H9 (cell line): ENCODE data around the gene PIMREG. TPM values are rescaled to one million over a fixed set of nuclear protein-coding genes. Genes with fewer than 3 reads are reported as not detected.

Source experiments
- DNase-seq: peaks from one replicate; pipeline ENCODE4 v3.0.0-alpha.2; 2017
- H2AFZ ChIP-seq: one replicate; pipeline ENCODE4 v1.6.1; 2013; ENCODE audit warnings: mild to moderate bottlenecking, low read length, control low read depth, moderate library complexity
- H2AK5ac ChIP-seq: 2 replicates; pipeline ENCODE4 v1.6.1; 2013; ENCODE audit warnings: low read length, control low read depth, mixed read lengths; ENCODE audit not compliant: insufficient read length
- H2BK120ac ChIP-seq: one replicate; pipeline ENCODE4 v1.6.1; 2013; ENCODE audit warnings: low read depth, mild to moderate bottlenecking, low read length, control low read depth, inconsistent platforms; ENCODE audit not compliant: poor library complexity, severe bottlenecking
- H2BK12ac ChIP-seq: 2 replicates; pipeline ENCODE4 v1.6.1; 2013; ENCODE audit warnings: low read length, control low read depth, mixed read lengths, low read depth; ENCODE audit not compliant: insufficient read length
- H2BK15ac ChIP-seq: 2 replicates; pipeline ENCODE4 v1.6.1; 2013; ENCODE audit warnings: low read depth, low read length, control low read depth
- H2BK20ac ChIP-seq: one replicate; pipeline ENCODE4 v1.6.1; 2013; ENCODE audit warnings: low read depth, mild to moderate bottlenecking, low read length, control low read depth, inconsistent platforms; ENCODE audit not compliant: poor library complexity, severe bottlenecking
- H2BK5ac ChIP-seq: 2 replicates; pipeline ENCODE4 v1.6.1; 2013; ENCODE audit warnings: low read length, control low read depth, mixed read lengths; ENCODE audit not compliant: insufficient read length
- H3K14ac ChIP-seq: 2 replicates; pipeline ENCODE4 v1.6.1; 2013; ENCODE audit warnings: low read length, control low read depth; ENCODE audit not compliant: insufficient read depth
- H3K18ac ChIP-seq: 2 replicates; pipeline ENCODE4 v1.6.1; 2013; ENCODE audit warnings: low read depth, mild to moderate bottlenecking, mixed read lengths, low read length, control low read depth; ENCODE audit not compliant: insufficient read length
- H3K23ac ChIP-seq: 2 replicates; pipeline ENCODE4 v1.6.1; 2013; ENCODE audit warnings: low read length, control low read depth, mixed read lengths, low read depth; ENCODE audit not compliant: insufficient read length
- H3K23me2 ChIP-seq: 2 replicates; pipeline ENCODE4 v1.6.1; 2013; ENCODE audit warnings: low read depth, mild to moderate bottlenecking, mixed read lengths, low read length, control low read depth; ENCODE audit not compliant: insufficient read length, poor library complexity, severe bottlenecking
- H3K27ac ChIP-seq: 2 replicates; pipeline ENCODE4 v1.5.1; 2013; ENCODE audit warnings: low read length, control low read depth, mixed read lengths, low read depth; ENCODE audit not compliant: insufficient read length
- H3K27me3 ChIP-seq: 2 replicates; pipeline ENCODE4 v1.6.1; 2013; ENCODE audit warnings: low read length, control low read depth, inconsistent platforms; ENCODE audit not compliant: insufficient read depth
- H3K4ac ChIP-seq: 2 replicates; pipeline ENCODE4 v1.6.1; 2013; ENCODE audit warnings: low read depth, mild to moderate bottlenecking, control low read depth, inconsistent platforms, low read length, moderate library complexity
- H3K4me1 ChIP-seq: 2 replicates; pipeline ENCODE4 v1.6.1; 2013; ENCODE audit warnings: low read length, control low read depth, inconsistent platforms; ENCODE audit not compliant: insufficient read depth
- H3K4me2 ChIP-seq: 2 replicates; pipeline ENCODE4 v1.6.1; 2013; ENCODE audit warnings: low read length, control low read depth, mixed read lengths; ENCODE audit not compliant: insufficient read length, insufficient read depth
- H3K56ac ChIP-seq: 2 replicates; pipeline ENCODE4 v1.6.1; 2013; ENCODE audit warnings: low read depth, mild to moderate bottlenecking, mixed read lengths, low read length, control low read depth; ENCODE audit not compliant: insufficient read length
- H3K79me1 ChIP-seq: 2 replicates; pipeline ENCODE4 v1.6.1; 2013; ENCODE audit warnings: low read depth, mild to moderate bottlenecking, moderate library complexity, low read length, control low read depth, inconsistent platforms; ENCODE audit not compliant: insufficient read depth, poor library complexity, severe bottlenecking
- H3K79me2 ChIP-seq: 2 replicates; pipeline ENCODE4 v1.6.1; 2013; ENCODE audit warnings: low read length, control low read depth, inconsistent platforms; ENCODE audit not compliant: insufficient read depth
- H3K9ac ChIP-seq: 2 replicates; pipeline ENCODE4 v1.6.1; 2013; ENCODE audit warnings: low read length, control low read depth, mixed read lengths; ENCODE audit not compliant: insufficient read length; ENCODE audit errors: extremely low read depth
- H3K9me3 ChIP-seq: one replicate; pipeline ENCODE4 v1.6.1; 2013; ENCODE audit warnings: low read depth, low read length, inconsistent platforms; ENCODE audit not compliant: control insufficient read depth
- H3T11ph ChIP-seq: one replicate; pipeline ENCODE4 v1.6.1; 2013; ENCODE audit warnings: mild to moderate bottlenecking, low read length, control low read depth, inconsistent platforms
- H4K20me1 ChIP-seq: one replicate; pipeline ENCODE4 v1.6.1; 2013; ENCODE audit not compliant: control insufficient read depth, insufficient read length, insufficient read depth
- H4K5ac ChIP-seq: 2 replicates; pipeline ENCODE4 v1.6.1; 2013; ENCODE audit warnings: low read depth, mild to moderate bottlenecking, mixed read lengths, low read length, control low read depth; ENCODE audit not compliant: insufficient read length
- H4K8ac ChIP-seq: replicated peaks from 2 replicates; pipeline ENCODE4 v1.6.1; 2013; ENCODE audit warnings: low read length, control low read depth, mixed read lengths, low read depth; ENCODE audit not compliant: insufficient read length
- H4K91ac ChIP-seq: 2 replicates; pipeline ENCODE4 v1.6.1; 2013; ENCODE audit warnings: low read depth, mild to moderate bottlenecking, moderate library complexity, mixed read lengths, low read length, control low read depth; ENCODE audit not compliant: insufficient read length
- H3K27ac Mint-ChIP-seq, 3 experiments: 2 replicates in 2 of 3; 3 replicates in 1 of 3; pipeline ENCODE4 v1.8.0; 2020 to 2021; ENCODE audit warnings: mixed read lengths in 3 of 3, mild to moderate bottlenecking in 1 of 3, moderate library complexity in 1 of 3
- H3K27me3 Mint-ChIP-seq: 2 replicates; pipeline ENCODE4 v1.8.0; 2021; ENCODE audit warnings: low read depth, mild to moderate bottlenecking, moderate library complexity, mixed read lengths
- H3K36me3 Mint-ChIP-seq, 3 experiments: 2 replicates in 2 of 3; 3 replicates in 1 of 3; pipeline ENCODE4 v1.8.0; 2020 to 2021; ENCODE audit warnings: low read depth in 3 of 3, mixed read lengths in 3 of 3; ENCODE audit not compliant: insufficient read depth in 1 of 3
- H3K4me1 Mint-ChIP-seq, 2 experiments: 2 replicates each; pipeline ENCODE4 v1.8.0; 2020; ENCODE audit warnings: mixed read lengths in 2 of 2
- H3K4me3 Mint-ChIP-seq, 2 experiments: 2 replicates in 1 of 2; 3 replicates in 1 of 2; pipeline ENCODE4 v1.8.0; 2020 to 2021; ENCODE audit warnings: mild to moderate bottlenecking in 2 of 2, mixed read lengths in 2 of 2, moderate library complexity in 1 of 2
- H3K9me3 Mint-ChIP-seq, 2 experiments: 2 replicates in 1 of 2; 3 replicates in 1 of 2; pipeline ENCODE4 v1.8.0; 2020; ENCODE audit warnings: mild to moderate bottlenecking in 2 of 2, mixed read lengths in 2 of 2, moderate library complexity in 1 of 2
- whole genome bisulfite sequencing: extraction: QIAGEN DNeasy Blood & Tissue Kit; methylation state at CpG from one replicate; pipeline ENCODE4 v1.1.7; 2013; ENCODE audit warnings: missing lambda C conversion rate, low lambda C conversion rate, mixed read lengths; ENCODE audit not compliant: insufficient read length; ENCODE audit errors: extremely low coverage; 5-methylcytosine and 5-hydroxymethylcytosine counted together
- total RNA-seq: library from RNA; stranded (reverse); gene quantifications from 2 replicates; pipeline ENCODE4 v1.2.1, GENCODE V29; 2021
- TF ChIP-seq, protein P1 (sequence below): fragments of 200-600 bp; sonication (generic); conservative IDR thresholded peaks from 3 replicates; pipeline ENCODE4 v1.8.0; 2021; ENCODE audit warnings: antibody characterized with exemption, mild to moderate bottlenecking

PIMREG gene
- total RNA-seq, 1 experiment from 2014 or later, result 91.6 TPM

DNA sequence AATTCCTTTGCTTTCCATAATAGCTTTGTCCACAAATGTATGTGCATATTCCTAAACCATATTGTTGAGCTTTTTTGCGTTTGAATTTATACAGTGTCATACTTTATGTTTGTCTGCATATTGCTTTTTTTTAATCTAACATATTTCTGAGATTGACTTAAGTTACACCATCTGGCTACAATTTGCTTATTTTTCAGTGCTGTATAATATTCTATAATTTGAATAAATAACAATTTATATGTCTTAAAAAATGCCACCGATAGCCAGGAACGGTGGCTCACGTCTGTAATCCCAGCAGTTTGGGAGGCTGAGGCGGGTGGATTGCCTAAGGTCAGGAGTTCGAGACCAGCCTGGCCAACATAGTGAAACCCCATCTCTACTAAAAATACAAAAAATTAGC is 1.5 kb upstream of the PIMREG start:
- Histone ChIP-seq H4K5ac (no peak overlapping the region), H3K79me2 (no peaks in the 10 kb centered on the region; the same call in 1 of the 2 replicates), H3K4me1 (peaks cover 14% of the 10 kb centered on the region), H4K8ac (no peak overlapping the region), H3K23me2 (peaks cover 11% of the 10 kb centered on the region), H2BK20ac (no peak overlapping the region), H3K27me3 (no peaks in the 10 kb centered on the region), H3T11ph (no peak overlapping the region), H3K9ac (no peak overlapping the region), H3K9me3 (no peaks in the 10 kb centered on the region), H3K79me1 (peaks cover 16% of the 10 kb centered on the region), H2AK5ac (no peak overlapping the region), H2BK15ac (no peak overlapping the region), H2BK12ac (no peak overlapping the region), H3K27ac (no peak overlapping the region), H3K4ac (no peak overlapping the region), H2BK120ac (no peak overlapping the region), H2AFZ (no peak overlapping the region), H2BK5ac (no peak overlapping the region), H3K14ac (no peak overlapping the region), H4K20me1 (no peaks in the 10 kb centered on the region), H3K56ac (no peak overlapping the region), H3K4me2 (no peak overlapping the region), H3K23ac (no peak overlapping the region), H3K18ac (no peak overlapping the region), H4K91ac (no peak overlapping the region)
- WGBS, result no CpG with 5 or more reads among the region's 6 CpGs
- H3K36me3 Mint-ChIP-seq, result peaks cover 20 to 48% (median 27%) of the 10 kb centered on the region in 3 experiments
- DNase-seq, result no peak
- H3K4me1 Mint-ChIP-seq, result peaks cover 64 to 65% of the 10 kb centered on the region in 2 experiments
- H3K4me3 Mint-ChIP-seq, result no peak overlapping the region
- peaks cover 9 to 19% of the 10 kb centered on the region in 2 experiments for H3K9me3 Mint-ChIP-seq
- TF ChIP-seq, protein P1, sequence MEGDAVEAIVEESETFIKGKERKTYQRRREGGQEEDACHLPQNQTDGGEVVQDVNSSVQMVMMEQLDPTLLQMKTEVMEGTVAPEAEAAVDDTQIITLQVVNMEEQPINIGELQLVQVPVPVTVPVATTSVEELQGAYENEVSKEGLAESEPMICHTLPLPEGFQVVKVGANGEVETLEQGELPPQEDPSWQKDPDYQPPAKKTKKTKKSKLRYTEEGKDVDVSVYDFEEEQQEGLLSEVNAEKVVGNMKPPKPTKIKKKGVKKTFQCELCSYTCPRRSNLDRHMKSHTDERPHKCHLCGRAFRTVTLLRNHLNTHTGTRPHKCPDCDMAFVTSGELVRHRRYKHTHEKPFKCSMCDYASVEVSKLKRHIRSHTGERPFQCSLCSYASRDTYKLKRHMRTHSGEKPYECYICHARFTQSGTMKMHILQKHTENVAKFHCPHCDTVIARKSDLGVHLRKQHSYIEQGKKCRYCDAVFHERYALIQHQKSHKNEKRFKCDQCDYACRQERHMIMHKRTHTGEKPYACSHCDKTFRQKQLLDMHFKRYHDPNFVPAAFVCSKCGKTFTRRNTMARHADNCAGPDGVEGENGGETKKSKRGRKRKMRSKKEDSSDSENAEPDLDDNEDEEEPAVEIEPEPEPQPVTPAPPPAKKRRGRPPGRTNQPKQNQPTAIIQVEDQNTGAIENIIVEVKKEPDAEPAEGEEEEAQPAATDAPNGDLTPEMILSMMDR, result no peak
- H3K27ac Mint-ChIP-seq, result no peak overlapping the region
- no peaks in the 10 kb centered on the region; the same call in none of the 2 replicates for H3K27me3 Mint-ChIP-seq
